HUES48 (cell line): ENCODE measurements around the gene SPSB1.

Source experiments
- H3K27ac ChIP-seq: one replicate; pipeline ENCODE4 v1.7.0; 2013; ENCODE audit warnings: low read depth, low read length, inconsistent platforms
- H3K27me3 ChIP-seq: 2 replicates; pipeline ENCODE4 v1.6.1; 2013; ENCODE audit warnings: mild to moderate bottlenecking, low read length; ENCODE audit not compliant: control insufficient read depth, insufficient read depth
- H3K36me3 ChIP-seq: 2 replicates; pipeline ENCODE4 v1.6.1; 2013; ENCODE audit warnings: low read length; ENCODE audit not compliant: control insufficient read depth, insufficient read depth
- H3K4me1 ChIP-seq: 2 replicates; pipeline ENCODE4 v1.6.1; 2013; ENCODE audit warnings: mild to moderate bottlenecking, low read length; ENCODE audit not compliant: control insufficient read depth, insufficient read depth
- H3K4me3 ChIP-seq: 2 replicates; pipeline ENCODE4 v1.5.1; 2013; ENCODE audit warnings: mild to moderate bottlenecking, low read depth, low read length
- H3K9ac ChIP-seq: 2 replicates; pipeline ENCODE4 v1.6.1; 2013; ENCODE audit warnings: mild to moderate bottlenecking, low read depth, low read length, moderate library complexity
- H3K9me3 ChIP-seq: 2 replicates; pipeline ENCODE4 v1.6.1; 2013; ENCODE audit warnings: low read length; ENCODE audit not compliant: control insufficient read depth, insufficient read depth

SPSB1 gene

GRCh38 chr1:9321986-9322660, 29.4 kb downstream of the SPSB1 start:
- Histone ChIP-seq H3K9ac (no peak overlapping the region), H3K27me3 (0 out of 2 replicates have a peak, but pooled peaks cover 2% of the 10 kb centered on the region), H3K36me3 (no peaks in the 10 kb centered on the region), H3K4me3 (no peak overlapping the region), H3K4me1 (peaks cover 26% of the 10 kb centered on the region), H3K27ac (no peak overlapping the region), H3K9me3 (no peaks in the 10 kb centered on the region)

GRCh38 chr1:9322661-9323244, 30.1 kb downstream of the SPSB1 start:
- Histone ChIP-seq H3K9ac (no peak overlapping the region), H3K9me3 (no peaks in the 10 kb centered on the region), H3K36me3 (no peaks in the 10 kb centered on the region), H3K27ac (no peak overlapping the region), H3K27me3 (0 out of 2 replicates have a peak, but pooled peaks cover 2% of the 10 kb centered on the region), H3K4me3 (no peak overlapping the region), H3K4me1 (peaks cover 26% of the 10 kb centered on the region)

DNA sequence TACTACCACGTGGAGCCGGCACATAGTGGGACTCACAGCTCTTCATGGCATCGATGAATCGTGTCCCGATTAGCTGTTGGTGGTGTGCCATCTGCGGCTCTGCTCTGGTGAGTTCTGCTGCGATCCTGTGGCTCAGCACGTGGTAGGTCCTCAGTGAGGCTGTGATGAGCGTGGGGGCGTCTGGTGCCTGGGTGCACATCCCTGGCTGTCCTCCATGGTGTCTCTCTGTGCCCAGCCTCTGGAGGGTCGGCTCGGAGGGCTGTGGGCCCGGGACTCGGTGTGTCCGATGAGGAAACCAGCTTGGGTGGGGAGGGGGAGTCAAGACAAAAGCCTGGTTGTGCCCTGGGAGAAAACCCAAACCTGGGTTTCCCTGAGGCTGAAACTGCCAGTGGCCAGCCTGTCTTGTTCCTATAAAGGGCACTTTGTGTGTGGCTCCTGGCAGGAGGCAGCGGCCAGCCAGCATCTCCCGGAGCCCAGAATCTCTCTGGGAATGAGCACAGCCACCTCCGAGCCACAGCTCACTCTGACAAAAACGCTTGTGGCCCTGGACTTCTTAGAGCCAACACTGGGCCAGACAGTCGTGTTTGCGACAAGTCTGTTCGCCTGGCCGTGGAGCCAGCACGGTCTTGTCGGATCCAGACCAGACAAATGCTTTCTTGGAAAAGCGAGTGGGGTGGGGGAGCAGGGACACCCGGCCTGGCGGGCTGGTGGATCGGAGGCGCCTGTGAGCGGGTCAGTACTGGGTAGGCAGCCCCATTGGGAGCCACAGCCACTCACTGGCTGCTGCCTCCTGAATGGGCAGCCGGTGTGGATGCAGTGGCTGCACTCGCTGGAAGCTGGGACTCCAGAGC, 31.8 kb downstream of the SPSB1 start:
- H3K9ac ChIP-seq: no peak overlapping the region
- H3K27me3 ChIP-seq: 0 out of 2 replicates have a peak, but pooled peaks cover 2% of the 10 kb centered on the region
- H3K4me1 ChIP-seq: peaks cover 22% of the 10 kb centered on the region
- no peak overlapping the region for H3K27ac ChIP-seq
- H3K4me3 ChIP-seq: no peak overlapping the region
- H3K9me3 ChIP-seq: no peaks in the 10 kb centered on the region
- no peaks in the 10 kb centered on the region for H3K36me3 ChIP-seq

- no peaks in the 10 kb centered on the region for H3K9me3 ChIP-seq
- no peak overlapping the region for H3K27ac ChIP-seq
- H3K27me3 ChIP-seq: 0 out of 2 replicates have a peak, but pooled peaks cover 1% of the 10 kb centered on the region
- no peak overlapping the region for H3K9ac ChIP-seq
- no peaks in the 10 kb centered on the region for H3K36me3 ChIP-seq
- H3K4me1 ChIP-seq: peaks cover under 1% of the 10 kb centered on the region
- no peak overlapping the region for H3K4me3 ChIP-seq
Observed at GRCh38 chr1:9326596-9326995, 33.9 kb downstream of the SPSB1 start.

- no peaks in the 10 kb centered on the region for H3K27me3 ChIP-seq
- H3K27ac ChIP-seq: no peak overlapping the region
- no peak overlapping the region for H3K9ac ChIP-seq
- H3K36me3 ChIP-seq: no peaks in the 10 kb centered on the region
- H3K9me3 ChIP-seq: no peaks in the 10 kb centered on the region
- no peak overlapping the region for H3K4me3 ChIP-seq
- H3K4me1 ChIP-seq: no peaks in the 10 kb centered on the region
Observed at GRCh38 chr1:9328201-9328600, 35.5 kb downstream of the SPSB1 start.

DNA sequence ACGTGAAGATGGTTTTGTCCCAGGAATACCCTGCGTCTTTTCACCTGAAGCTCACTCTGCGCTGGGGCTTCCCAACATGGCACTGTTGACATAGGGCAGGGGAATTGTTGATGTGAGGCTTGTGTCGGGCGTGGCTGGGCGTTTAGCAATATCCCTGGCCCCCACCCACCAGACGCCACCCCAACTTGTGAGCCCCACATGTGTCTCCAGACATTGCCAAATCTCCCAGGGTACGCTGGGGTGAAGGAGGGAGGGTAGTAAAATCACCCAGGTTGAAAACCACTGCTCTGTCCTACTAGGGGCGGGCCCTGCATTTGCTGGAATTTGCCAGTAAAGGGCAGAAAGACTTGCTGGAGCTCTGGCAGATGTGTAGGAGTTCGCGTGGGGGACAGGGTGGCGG, 36.0 kb downstream of the SPSB1 start:
- H3K4me3 ChIP-seq: no peak overlapping the region
- no peaks in the 10 kb centered on the region for H3K4me1 ChIP-seq
- H3K9ac ChIP-seq: no peak overlapping the region
- no peaks in the 10 kb centered on the region for H3K27me3 ChIP-seq
- H3K9me3 ChIP-seq: no peaks in the 10 kb centered on the region
- H3K27ac ChIP-seq: no peak overlapping the region
- no peaks in the 10 kb centered on the region for H3K36me3 ChIP-seq

DNA sequence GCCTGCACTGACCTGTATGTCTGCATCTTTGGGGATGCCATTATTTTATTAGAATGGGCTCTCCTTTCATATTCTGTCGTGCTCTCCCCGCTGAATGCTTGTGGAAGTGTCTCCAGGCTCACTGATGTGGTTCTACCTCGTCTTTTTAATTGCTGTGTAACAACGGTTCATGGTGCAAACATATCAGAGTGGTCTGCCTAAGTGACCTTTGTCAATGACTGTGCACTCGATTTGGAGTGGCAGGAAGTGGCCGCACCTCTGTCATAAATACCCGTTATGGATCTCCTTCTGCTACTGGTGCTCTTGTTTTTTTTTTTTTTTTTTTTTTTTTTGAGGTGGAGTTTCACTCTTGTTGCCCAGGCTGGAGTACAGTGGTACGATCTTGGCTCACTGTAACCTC, 38.3 kb downstream of the SPSB1 start:
- no peaks in the 10 kb centered on the region for H3K27me3 ChIP-seq
- no peak overlapping the region for H3K9ac ChIP-seq
- no peaks in the 10 kb centered on the region for H3K36me3 ChIP-seq
- H3K9me3 ChIP-seq: no peaks in the 10 kb centered on the region
- no peaks in the 10 kb centered on the region for H3K4me1 ChIP-seq
- H3K27ac ChIP-seq: no peak overlapping the region
- no peak overlapping the region for H3K4me3 ChIP-seq

GRCh38 chr1:9331558-9332346, 39.1 kb downstream of the SPSB1 start:
- H3K4me1 ChIP-seq: no peaks in the 10 kb centered on the region
- no peak overlapping the region for H3K9ac ChIP-seq
- H3K4me3 ChIP-seq: no peak overlapping the region
- no peaks in the 10 kb centered on the region for H3K27me3 ChIP-seq
- H3K27ac ChIP-seq: no peak overlapping the region
- no peaks in the 10 kb centered on the region for H3K9me3 ChIP-seq
- H3K36me3 ChIP-seq: no peaks in the 10 kb centered on the region

DNA sequence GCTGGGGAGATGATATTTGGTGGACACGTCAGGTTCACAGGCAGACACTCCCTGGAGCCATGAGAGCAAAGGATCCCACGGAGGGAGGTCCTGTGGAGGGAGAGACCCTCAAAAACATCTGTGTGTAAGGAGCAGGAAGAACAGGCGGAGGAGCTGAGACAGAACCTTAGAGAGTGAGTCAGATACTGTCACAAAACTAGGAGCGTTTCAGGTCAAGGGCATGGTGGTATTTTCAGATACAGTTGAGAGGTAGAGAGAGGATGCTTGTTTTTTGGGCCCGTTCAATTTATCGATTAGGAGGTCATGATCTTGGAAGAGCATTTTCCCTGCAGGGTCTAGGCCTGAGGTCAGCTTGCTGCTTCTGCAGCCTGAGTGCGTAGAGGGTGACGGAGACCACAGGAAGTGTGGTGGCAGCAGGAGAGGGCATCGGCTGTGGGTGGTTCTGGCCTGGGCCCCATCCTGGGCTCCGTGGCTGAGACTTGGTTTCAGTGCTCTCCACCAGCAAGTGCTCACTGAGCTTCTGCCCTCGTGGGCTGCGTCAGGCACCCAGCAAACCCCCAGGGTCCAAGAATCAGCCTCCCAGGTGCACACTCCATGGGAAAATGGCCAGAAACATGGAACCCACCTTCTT, 39.9 kb downstream of the SPSB1 start:
- H3K27ac ChIP-seq: no peak overlapping the region
- H3K4me3 ChIP-seq: no peak overlapping the region
- no peaks in the 10 kb centered on the region for H3K27me3 ChIP-seq
- H3K4me1 ChIP-seq: 0 out of 2 replicates have a peak, but pooled peaks cover 1% of the 10 kb centered on the region
- H3K9me3 ChIP-seq: no peaks in the 10 kb centered on the region
- no peak overlapping the region for H3K9ac ChIP-seq
- H3K36me3 ChIP-seq: no peaks in the 10 kb centered on the region
